HG03135 (cell line): Measurements from ENCODE around the gene PDE5A.

ENCODE experiments used
- ATAC-seq: cut with Tn5 transposase; IDR thresholded peaks from one replicate; pipeline ENCODE4 v1.9.1; 2021; ENCODE audit warnings: mild to moderate bottlenecking, moderate library complexity; ENCODE audit not compliant: unreplicated experiment

The PDE5A gene

DNA sequence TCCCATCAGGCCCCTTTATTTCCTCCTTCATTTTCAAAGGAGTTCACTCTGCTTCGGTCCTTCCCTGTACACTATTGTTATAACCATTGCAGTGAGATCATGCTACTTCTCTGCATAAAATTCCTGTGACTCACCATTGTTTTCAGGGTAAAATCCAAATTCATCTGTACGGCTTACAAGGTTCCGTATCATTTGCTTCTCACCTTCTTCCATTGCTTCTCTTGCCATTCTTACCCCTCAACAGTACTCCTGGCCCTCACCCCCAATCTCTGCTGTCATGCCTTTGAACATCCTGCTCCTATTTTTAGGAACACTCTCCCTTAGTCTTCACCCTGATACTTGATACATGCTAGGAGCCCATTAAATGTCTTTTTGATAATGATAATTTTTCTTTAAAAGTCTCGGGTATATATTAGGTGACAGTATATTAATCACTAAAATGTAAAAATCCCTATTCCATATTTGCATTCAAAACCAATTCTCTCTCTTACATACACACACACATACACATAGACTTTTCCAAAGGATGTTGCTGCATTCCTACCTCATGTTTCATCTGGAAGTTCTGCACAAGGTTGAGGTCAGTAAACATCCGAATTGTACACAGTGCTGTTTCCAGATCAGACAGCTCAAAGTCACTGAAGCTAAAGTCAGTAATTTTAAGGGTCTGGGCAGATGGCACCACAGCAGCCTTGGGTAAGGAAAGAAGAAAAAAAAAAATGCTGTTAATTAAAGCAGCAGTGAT is 103.4 kb downstream of the PDE5A start:
- no peak for ATAC-seq

DNA sequence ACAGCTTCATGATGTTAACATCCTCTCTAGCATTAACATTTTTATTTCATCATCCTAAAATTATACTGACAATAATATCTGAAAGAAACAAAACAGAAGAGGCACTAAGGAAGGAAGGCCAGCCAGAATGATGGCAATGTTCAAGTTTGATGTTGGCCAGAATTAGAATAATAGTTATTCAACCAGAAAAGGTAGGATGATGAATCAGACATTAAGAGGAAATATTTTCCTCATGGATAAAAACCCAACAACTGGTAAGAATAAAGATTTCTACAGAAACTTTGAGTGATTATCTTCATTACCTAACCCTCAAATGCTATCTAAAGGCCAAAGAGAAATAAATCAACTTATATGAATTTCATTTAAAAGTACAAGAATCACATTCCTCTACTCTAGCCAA is 105.2 kb downstream of the PDE5A start:
- no peak for ATAC-seq

GRCh38 chr4:119521268-119521667 is 107.3 kb downstream of the PDE5A start:
- no peak for ATAC-seq

GRCh38 chr4:119518915-119519410 is 109.6 kb downstream of the PDE5A start:
- ATAC-seq = no peak

DNA sequence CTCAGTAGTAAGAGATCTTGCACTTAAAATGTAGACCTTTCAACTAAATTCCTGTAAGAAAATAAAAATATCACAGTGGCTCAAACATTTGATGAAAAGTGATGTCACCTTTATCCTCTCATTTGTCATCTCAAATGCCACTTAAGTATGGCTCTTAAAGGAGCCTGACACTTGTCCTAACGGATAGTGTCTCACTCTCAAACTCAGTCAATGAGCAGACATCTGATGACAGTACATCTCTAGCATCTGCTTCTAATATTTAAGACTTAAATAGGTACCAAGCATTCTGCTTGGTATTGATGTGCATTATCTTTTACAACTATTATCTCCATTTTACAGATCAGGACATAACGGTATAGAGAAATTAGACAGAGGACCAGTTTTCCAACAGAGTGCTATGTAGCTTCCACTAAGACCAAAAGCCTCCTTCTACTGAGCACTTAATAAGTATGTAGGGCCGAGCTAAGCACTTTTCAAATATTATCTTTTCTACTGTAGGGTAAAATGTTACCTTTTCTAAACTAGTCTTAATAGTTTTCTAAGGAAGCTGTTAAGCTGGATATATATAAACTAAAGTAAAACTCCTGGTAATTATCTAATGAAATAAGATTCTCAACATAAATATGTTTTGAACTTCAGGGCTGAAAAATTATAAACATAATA is 110.2 kb downstream of the PDE5A start:
- no peak for ATAC-seq

DNA sequence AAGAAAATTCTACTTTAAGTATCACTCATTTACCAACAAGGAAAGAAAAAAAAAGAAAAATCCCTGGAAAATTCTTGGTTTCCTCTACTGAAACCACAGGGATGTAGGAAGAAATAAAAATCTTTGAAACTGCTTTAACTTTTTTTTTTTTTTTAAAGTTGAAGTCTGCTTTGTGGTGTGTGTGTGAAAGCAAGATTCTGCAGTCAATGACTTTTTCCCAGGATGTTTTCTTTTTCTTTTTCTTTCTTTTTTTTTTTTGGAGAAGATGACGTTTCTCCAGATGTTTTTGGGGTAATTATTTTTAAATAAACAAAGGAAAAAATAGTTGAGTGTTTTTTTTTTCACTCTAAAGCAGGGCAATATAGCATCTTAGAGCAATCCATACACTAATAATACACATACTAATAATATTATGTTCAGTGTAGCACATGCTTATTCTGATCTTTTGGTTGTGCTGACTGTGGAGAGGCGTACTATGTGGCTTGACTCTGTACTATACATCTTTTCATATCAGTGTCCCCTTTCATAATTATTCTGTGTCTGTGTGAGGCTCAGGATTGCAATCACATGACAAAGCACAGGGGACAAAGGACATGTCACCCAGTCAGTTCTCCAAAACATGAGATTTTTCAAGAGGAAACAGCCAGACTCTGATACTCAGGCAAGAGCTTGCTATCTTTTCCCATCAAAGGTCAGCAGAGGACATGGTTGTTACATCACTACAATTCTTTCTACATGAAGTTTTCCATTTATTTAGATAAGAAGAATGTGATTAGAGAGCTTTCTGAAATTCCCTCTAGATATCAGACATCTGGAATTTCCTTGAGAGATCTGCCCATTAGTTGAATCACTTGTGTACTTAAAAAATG is 111.0 kb downstream of the PDE5A start:
- no peak for ATAC-seq

GRCh38 chr4:119512398-119512797 is 116.2 kb downstream of the PDE5A start:
- no peak for ATAC-seq

- no peak for ATAC-seq
Observed at GRCh38 chr4:119510395-119511149, 118.0 kb downstream of the PDE5A start.

GRCh38 chr4:119508281-119508680 is 120.3 kb downstream of the PDE5A start:
- no peak for ATAC-seq

DNA sequence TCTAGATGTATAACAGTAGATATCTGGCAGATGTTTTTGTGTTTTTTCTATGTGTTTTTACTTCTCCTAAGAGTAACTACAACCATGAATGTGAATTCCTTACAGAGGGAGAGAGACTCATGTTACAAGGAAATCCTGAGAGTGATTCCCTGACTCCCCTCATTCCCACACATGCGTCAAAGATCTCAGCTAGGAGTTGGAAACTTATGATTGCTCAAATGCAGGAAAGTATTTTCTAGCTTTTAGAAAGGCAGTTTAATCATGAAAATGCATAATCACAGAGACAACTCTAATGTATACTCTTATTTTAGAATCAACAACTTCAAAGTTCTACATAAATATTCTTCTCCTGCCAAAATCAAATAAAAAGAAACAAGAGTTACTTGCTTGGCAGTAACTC is 121.8 kb downstream of the PDE5A start:
- no peak for ATAC-seq

DNA sequence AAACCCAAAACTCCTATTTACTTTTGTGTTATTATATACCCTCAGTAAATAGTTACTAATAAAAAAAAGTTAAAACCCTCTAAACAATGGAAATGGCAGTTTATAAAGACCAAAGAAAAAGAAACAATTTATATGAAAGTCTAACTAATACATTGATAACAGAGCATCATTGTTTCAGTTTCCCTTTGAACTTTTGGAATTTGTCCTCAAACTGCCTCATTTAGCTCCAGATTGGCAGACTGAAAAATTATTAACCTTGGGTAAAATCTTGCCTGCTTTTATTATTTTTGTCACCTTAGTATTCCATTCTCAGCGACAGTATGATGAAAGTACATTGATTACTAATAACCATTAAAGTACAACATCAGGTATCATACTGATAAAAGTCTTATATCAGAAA is 124.0 kb downstream of the PDE5A start:
- ATAC-seq = no peak

GRCh38 chr4:119501740-119502139 is 126.9 kb downstream of the PDE5A start:
- no peak for ATAC-seq

- ATAC-seq = no peak
Observed at GRCh38 chr4:119498527-119498926, 130.1 kb downstream of the PDE5A start.

DNA sequence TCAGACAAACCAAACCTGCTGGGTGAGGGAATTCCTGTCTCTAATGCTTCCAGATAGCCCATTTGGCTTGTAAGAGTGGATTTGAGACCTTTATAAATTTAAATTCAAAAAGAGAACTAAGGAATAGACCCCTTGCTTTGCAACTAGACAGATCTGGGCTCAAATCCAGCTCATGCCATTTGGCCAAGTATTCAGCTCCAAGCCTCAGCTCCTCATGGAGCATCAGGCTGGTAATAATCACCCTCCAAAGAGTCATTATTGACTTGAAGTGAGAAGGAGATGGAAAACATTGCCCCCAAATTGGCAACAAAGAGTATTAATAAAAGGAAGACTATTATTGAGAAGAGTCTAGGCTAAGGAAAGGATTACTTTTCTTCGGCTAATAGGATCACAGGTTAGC is 134.7 kb downstream of the PDE5A start:
- ATAC-seq = no peak

- ATAC-seq = no peak
Observed at GRCh38 chr4:119493419-119493818, 135.2 kb downstream of the PDE5A start.

DNA sequence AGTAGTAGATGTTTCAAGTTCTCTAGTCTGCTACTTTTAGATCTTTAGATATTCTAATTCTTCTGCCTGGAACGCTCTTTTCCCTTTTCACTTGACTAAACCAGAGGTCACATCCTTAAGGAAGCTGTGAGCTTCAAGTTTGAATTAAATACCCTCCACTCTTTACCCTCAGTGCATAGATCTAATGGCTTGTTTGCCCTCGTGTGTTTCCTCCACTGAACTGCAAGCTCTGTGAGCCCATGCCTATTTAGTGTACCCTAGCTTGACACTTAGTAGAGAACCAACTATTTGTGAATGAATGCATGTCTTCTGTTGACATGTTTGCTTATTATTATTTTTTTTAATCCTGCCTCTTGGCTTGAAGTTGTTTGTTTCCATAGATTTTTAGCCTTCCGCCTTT is 138.3 kb downstream of the PDE5A start:
- ATAC-seq = no peak

DNA sequence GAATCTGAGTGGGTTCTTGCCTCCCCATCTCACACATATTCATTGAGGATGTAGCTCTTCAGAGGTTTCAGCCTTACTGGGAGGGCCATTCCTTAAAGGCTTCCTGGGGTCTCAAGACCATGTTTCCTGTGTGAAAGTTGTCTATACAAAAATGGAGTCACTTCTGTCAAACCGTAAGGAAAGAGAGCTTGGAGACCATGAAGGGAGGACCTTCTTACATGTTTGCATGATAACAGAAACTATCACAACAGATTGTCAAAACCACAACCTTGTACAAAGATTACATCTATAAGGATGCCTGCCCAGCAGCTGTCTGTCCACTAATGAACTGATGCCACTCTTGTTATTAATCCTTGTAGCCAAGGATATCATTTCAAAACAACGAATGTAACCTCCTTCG is 139.3 kb downstream of the PDE5A start:
- no peak for ATAC-seq

DNA sequence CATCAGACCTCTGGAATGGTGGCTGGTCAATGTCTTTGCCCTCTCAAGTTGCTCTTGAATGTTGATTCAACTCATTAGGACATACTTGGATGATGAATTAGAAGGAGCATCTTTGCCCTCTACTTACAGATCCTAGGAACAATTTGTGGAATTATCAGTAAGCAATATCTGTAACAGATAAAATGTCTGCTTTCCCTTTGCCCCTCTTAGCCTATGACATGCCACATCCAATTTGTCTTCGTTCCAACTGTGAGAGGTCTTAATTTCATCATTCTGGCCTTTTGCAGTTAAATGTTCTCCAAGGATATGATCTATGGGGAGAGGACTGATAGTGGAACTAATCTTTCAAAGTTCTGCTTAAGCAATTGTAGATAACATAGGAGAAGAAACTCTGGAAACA is 148.3 kb downstream of the PDE5A start:
- ATAC-seq = no peak

- no peak for ATAC-seq
Observed at GRCh38 chr4:119479835-119480234, 148.8 kb downstream of the PDE5A start.

GRCh38 chr4:119479180-119479808 is 149.3 kb downstream of the PDE5A start:
- no peak for ATAC-seq
